Type B pancreatic cell (in vitro differentiated cells): ENCODE measurements around the gene C2CD4A. TPM values are rescaled to one million over a fixed set of nuclear protein-coding genes. Genes with fewer than 3 reads are reported as not detected.

Experiments
- DNase-seq: peaks from one replicate; pipeline ENCODE4 v3.0.0; 2021; ENCODE audit warnings: mixed read lengths; ENCODE audit not compliant: unreplicated experiment; ENCODE audit errors: extremely low spot score
- H3K27ac Mint-ChIP-seq: 2 replicates; pipeline ENCODE4 v1.8.0; 2021; ENCODE audit warnings: mild to moderate bottlenecking, mixed read lengths
- H3K27me3 Mint-ChIP-seq: 2 replicates; pipeline ENCODE4 v1.8.0; 2021; ENCODE audit warnings: mixed read lengths
- H3K36me3 Mint-ChIP-seq: 2 replicates; pipeline ENCODE4 v1.8.0; 2021; ENCODE audit warnings: mixed read lengths
- H3K4me1 Mint-ChIP-seq: one replicate; pipeline ENCODE4 v1.8.0; 2021; ENCODE audit warnings: mixed read lengths; ENCODE audit not compliant: unreplicated experiment
- H3K4me3 Mint-ChIP-seq: 2 replicates; pipeline ENCODE4 v1.8.0; 2021; ENCODE audit warnings: mild to moderate bottlenecking, mixed read lengths
- H3K9me3 Mint-ChIP-seq: 2 replicates; pipeline ENCODE4 v1.8.0; 2021; ENCODE audit warnings: mixed read lengths
- CTCF ChIP-seq: fragments of 200-600 bp; sonication (generic); conservative IDR thresholded peaks from 2 replicates; pipeline ENCODE4 v1.5.0; 2021; ENCODE audit warnings: antibody characterized with exemption, mild to moderate bottlenecking
- total RNA-seq: library from RNA; stranded (reverse); gene quantifications from 2 replicates; pipeline ENCODE4 v1.2.1, GENCODE V29; 2021; ENCODE audit warnings: low replicate concordance

The C2CD4A gene
- total RNA-seq, 1 donor from 2014 or later: 1.7 TPM

- Mint-ChIP-seq H3K27me3 (peaks cover 73% of the 10 kb centered on the region), H3K27ac (peak overlapping the region; percentile 90), H3K36me3 (no peaks in the 10 kb centered on the region), H3K4me3 (peak overlapping the region; percentile 52), H3K4me1 (peaks cover 18% of the 10 kb centered on the region), H3K9me3 (no peaks in the 10 kb centered on the region)
- DNase-seq: no peak
- no peak for TF ChIP-seq CTCF
Measured at GRCh38 chr15:62063825-62064635, 2.7 kb upstream of the C2CD4A start.

GRCh38 chr15:62067448-62068044 lies 769 bp downstream of the C2CD4A start:
- no peak for DNase-seq
- peak overlapping the region; percentile 88 for H3K4me3 Mint-ChIP-seq

GRCh38 chr15:62068071-62068809 lies 1.5 kb downstream of the C2CD4A start:
- Mint-ChIP-seq H3K36me3 (no peaks in the 10 kb centered on the region), H3K27me3 (peaks cover 53% of the 10 kb centered on the region), H3K4me1 (peaks cover 5% of the 10 kb centered on the region), H3K27ac (peak overlapping the region; percentile 65), H3K4me3 (peak overlapping the region; percentile 85), H3K9me3 (no peaks in the 10 kb centered on the region)
- TF ChIP-seq CTCF: peak; percentile 22
- no peak for DNase-seq

More at GRCh38 chr15:62067448-62068044, 769 bp downstream of the C2CD4A start:
- no peaks in the 10 kb centered on the region for H3K36me3 Mint-ChIP-seq
- peaks cover 60% of the 10 kb centered on the region for H3K27me3 Mint-ChIP-seq
- H3K4me1 Mint-ChIP-seq: peaks cover 5% of the 10 kb centered on the region
- no peaks in the 10 kb centered on the region for H3K9me3 Mint-ChIP-seq
- H3K27ac Mint-ChIP-seq: peak overlapping the region; percentile 29
- TF ChIP-seq CTCF: no peak

- H3K4me1 Mint-ChIP-seq: peaks cover 5% of the 10 kb centered on the region
- H3K27me3 Mint-ChIP-seq: peaks cover 47% of the 10 kb centered on the region
- no peaks in the 10 kb centered on the region for H3K9me3 Mint-ChIP-seq
- no peak for DNase-seq
- H3K27ac Mint-ChIP-seq: peak overlapping the region; percentile 65
- H3K4me3 Mint-ChIP-seq: peak overlapping the region; percentile 85
- no peaks in the 10 kb centered on the region for H3K36me3 Mint-ChIP-seq
- TF ChIP-seq CTCF: no peak
Measured at GRCh38 chr15:62068810-62069167, 2.0 kb downstream of the C2CD4A start.

GRCh38 chr15:62069551-62069950 lies 2.8 kb downstream of the C2CD4A start:
- no peak for DNase-seq
- H3K4me1 Mint-ChIP-seq: peaks cover 5% of the 10 kb centered on the region
- no peaks in the 10 kb centered on the region for H3K36me3 Mint-ChIP-seq
- no peak overlapping the region for H3K4me3 Mint-ChIP-seq
- TF ChIP-seq CTCF: no peak
- H3K27ac Mint-ChIP-seq: no peak overlapping the region
- H3K9me3 Mint-ChIP-seq: no peaks in the 10 kb centered on the region
- H3K27me3 Mint-ChIP-seq: peaks cover 40% of the 10 kb centered on the region
